ENCODE results near the gene PANK1. TPM values are rescaled to one million over a fixed set of nuclear protein-coding genes. Genes with fewer than 3 reads are reported as not detected.

PANK1 gene
- total and polyA plus RNA-seq, 9 of the 15 experiments (the other 6 are each of a cell fraction or from before 2014, with no cell fraction given) = 1.7 to 10.7 (median 6.5) TPM

DNA sequence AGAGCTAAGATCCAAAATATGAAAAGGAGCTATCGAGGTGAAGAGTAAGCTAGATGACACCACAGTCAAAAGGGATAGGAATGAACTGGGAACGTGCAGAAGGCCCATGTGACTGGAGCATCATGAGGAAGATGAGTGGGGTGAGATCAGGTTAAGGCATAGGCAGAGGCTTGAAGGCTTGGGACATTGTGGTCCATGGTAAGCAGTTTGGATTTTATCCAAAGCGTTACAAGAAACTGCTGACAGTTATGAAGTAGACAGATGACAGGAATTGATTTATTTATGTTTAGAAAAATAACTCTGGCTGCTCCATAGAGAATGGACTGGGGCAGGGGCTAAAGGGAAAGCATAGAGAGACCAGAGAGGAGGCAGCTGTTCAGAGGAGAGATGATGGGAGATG lies 18.1 kb upstream of the PANK1 start:
- no peak for FAIRE-seq
- no TSS peak for BruUV-seq (replicated peaks)
- H3K9me1 ChIP-seq (ENCODE audit: control insufficient read depth, insufficient read depth, low read length) = no peaks in the 10 kb centered on the region
- TF ChIP-seq MEIS2 (IDR thresholded peaks at IDR 0.05; ENCODE audit: partially characterized antibody) = peak; percentile 81
- TF ChIP-seq, protein P1, sequence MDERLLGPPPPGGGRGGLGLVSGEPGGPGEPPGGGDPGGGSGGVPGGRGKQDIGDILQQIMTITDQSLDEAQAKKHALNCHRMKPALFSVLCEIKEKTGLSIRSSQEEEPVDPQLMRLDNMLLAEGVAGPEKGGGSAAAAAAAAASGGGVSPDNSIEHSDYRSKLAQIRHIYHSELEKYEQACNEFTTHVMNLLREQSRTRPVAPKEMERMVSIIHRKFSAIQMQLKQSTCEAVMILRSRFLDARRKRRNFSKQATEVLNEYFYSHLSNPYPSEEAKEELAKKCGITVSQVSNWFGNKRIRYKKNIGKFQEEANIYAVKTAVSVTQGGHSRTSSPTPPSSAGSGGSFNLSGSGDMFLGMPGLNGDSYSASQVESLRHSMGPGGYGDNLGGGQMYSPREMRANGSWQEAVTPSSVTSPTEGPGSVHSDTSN (CRISPR knock-in tag; IDR thresholded peaks at IDR 0.05; ENCODE audit: low read depth) = no peak
- TF ChIP-seq, protein P1 (tag; conservative IDR thresholded peaks at IDR 0.05; ENCODE audit: low read depth) = peak; percentile 95
- TF ChIP-seq, protein P2, sequence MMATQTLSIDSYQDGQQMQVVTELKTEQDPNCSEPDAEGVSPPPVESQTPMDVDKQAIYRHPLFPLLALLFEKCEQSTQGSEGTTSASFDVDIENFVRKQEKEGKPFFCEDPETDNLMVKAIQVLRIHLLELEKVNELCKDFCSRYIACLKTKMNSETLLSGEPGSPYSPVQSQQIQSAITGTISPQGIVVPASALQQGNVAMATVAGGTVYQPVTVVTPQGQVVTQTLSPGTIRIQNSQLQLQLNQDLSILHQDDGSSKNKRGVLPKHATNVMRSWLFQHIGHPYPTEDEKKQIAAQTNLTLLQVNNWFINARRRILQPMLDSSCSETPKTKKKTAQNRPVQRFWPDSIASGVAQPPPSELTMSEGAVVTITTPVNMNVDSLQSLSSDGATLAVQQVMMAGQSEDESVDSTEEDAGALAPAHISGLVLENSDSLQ (IDR thresholded peaks at IDR 0.05) = peak; percentile 61
- no peak for TF ChIP-seq ZNF174 (CRISPR knock-in tag; IDR thresholded peaks at IDR 0.05)
- no peaks in the 10 kb centered on the region for H4K20me1 ChIP-seq (replicated peaks; ENCODE audit: control insufficient read depth, insufficient read depth, low read length)
- intact Hi-C loops (cut with micrococcal nuclease) = no loop called here
- WGBS (ENCODE audit: insufficient coverage, low coverage, missing lambda C conversion rate) = 3% methylated on average over 3 of the region's 3 CpGs
- no peaks in the 10 kb centered on the region for H3K4me1 ChIP-seq (replicated peaks in 1 of 2; ENCODE audit: control insufficient read depth in 2 of 2, insufficient read depth in 2 of 2, low read length in 2 of 2)
- ChIA-PET CTCF (ENCODE audit: low intra/inter-chr PET ratio) (no interaction called here), POLR2A (no interaction called here)
- no peaks in the 10 kb centered on the region for H3K9me3 ChIP-seq (replicated peaks; ENCODE audit: control insufficient read depth, insufficient read depth, low read depth, low read length)
- DNase-seq (ENCODE audit: extremely low read depth in 1 of 4, low spot score in 3 of 4) = no peak
- ATAC-seq = no peak
- H2AFZ ChIP-seq (ENCODE audit: low read depth, low read length) = no peak overlapping the region
- H3K4me3 ChIP-seq = no peak overlapping the region
- in situ Hi-C loops (cut with MboI) = no loop called here
- H3K9ac ChIP-seq (ENCODE audit: insufficient read depth in 1 of 2, low read depth in 2 of 2, low read length in 2 of 2) = no peak overlapping the region
- H3K27me3 ChIP-seq (ENCODE audit: control insufficient read depth in 2 of 2, insufficient read depth in 2 of 2, low read length in 2 of 2) = no peaks in the 10 kb centered on the region
- H3K27ac ChIP-seq (ENCODE audit: extremely low read depth, low read depth, low read length) = no peak overlapping the region
- no peak overlapping the region for H3K4me2 ChIP-seq (ENCODE audit: insufficient read depth, low read length)
- no peaks in the 10 kb centered on the region for H3K36me3 ChIP-seq (ENCODE audit: control insufficient read depth, insufficient read depth, low read length)
- no peaks in the 10 kb centered on the region for H3K79me2 ChIP-seq (ENCODE audit: control insufficient read depth, insufficient read depth, low read length)
